IPS-18a (cell line): ENCODE measurements around the gene CARF.
"Not testable (repeated sequence)": the region's sequence is repeated elsewhere in the genome, so short reads cannot be mapped to it uniquely, and the experiment has no call there.

ENCODE experiments used
- H3K27ac ChIP-seq: one replicate; pipeline ENCODE4 v1.5.1; 2013; ENCODE audit warnings: low read length
- H3K27me3 ChIP-seq: one replicate; pipeline ENCODE4 v1.6.1; 2013; ENCODE audit warnings: mild to moderate bottlenecking, low read length; ENCODE audit not compliant: control insufficient read depth, insufficient read depth
- H3K36me3 ChIP-seq: one replicate; pipeline ENCODE4 v1.6.1; 2013; ENCODE audit warnings: low read depth, low read length; ENCODE audit not compliant: control insufficient read depth
- H3K4me1 ChIP-seq: one replicate; pipeline ENCODE4 v1.6.1; 2013; ENCODE audit warnings: low read depth, low read length; ENCODE audit not compliant: control insufficient read depth
- H3K4me3 ChIP-seq: one replicate; pipeline ENCODE4 v1.5.1; 2013; ENCODE audit warnings: low read length
- H3K9ac ChIP-seq: one replicate; pipeline ENCODE4 v1.6.1; 2013; ENCODE audit warnings: mild to moderate bottlenecking, low read length, moderate library complexity
- H3K9me3 ChIP-seq: one replicate; pipeline ENCODE4 v1.6.1; 2013; ENCODE audit warnings: low read depth, low read length; ENCODE audit not compliant: control insufficient read depth

Gene CARF

DNA sequence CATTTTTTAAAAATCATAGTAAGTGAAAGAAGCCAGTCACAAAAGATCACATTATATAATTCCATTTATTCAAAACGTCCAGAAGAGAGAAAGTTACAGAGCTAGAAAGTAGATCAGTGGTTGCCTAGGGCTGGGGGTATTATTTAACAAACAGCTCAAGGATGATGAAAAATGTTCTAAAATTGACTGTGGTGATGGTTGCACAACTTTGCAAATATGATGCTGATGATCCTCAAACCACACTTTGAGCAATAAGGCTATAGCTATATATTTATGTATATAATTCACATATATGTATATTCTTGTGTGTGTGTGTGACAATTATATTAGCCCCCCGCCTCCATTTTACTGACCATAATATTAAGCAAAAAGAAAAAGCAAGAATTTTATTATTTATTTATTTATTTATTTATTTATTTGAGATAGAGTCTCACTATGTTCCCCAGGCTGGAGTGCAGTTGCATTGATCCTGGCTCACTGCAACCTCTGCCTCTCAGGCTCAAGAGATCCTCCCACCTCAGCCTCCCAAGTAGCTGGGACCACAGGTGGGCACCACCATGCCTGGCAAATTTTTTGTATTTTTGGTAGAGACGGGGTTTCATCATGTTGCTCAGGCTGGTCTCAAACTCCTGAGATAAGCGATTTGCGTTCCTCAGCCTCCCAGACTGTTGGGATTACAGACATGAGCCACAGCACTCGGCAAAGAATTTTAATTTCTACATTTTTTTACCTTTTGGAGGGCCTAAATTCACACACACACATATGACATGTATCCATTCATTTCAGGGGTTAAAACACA, 2.5 kb upstream of the CARF start:
- Histone ChIP-seq H3K9me3 (no peaks in the 10 kb centered on the region), H3K27ac (no peak overlapping the region), H3K4me3 (peak overlapping the region; percentile 98), H3K27me3 (no peaks in the 10 kb centered on the region), H3K9ac (no peak overlapping the region), H3K4me1 (no peaks in the 10 kb centered on the region), H3K36me3 (peaks cover 18% of the 10 kb centered on the region)

DNA sequence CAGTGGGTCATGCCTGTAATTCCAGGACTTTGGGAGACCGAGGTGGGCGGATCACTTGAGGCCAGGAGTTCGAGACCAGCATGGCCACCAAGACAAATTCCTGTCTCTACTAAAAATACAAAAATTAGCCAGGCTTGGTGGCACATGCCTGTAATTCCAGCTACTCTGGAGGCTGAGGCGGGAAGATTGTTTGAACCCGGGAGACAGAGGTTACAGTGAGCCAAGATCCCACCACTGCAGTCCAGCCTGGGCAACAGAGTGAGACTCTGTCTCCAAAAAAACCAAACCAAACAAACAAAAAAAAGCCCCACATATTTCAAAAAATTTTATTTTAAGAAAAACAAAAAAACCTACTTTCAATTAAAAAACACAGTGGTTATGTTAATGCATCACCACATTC, 1.8 kb upstream of the CARF start:
- H3K9ac ChIP-seq, result peak overlapping the region; percentile 96
- H3K36me3 ChIP-seq, result peaks cover 18% of the 10 kb centered on the region
- H3K27me3 ChIP-seq, H3K4me1 ChIP-seq, H3K9me3 ChIP-seq, H3K27ac ChIP-seq: not testable (repeated sequence)
- H3K4me3 ChIP-seq, result peak overlapping the region; percentile 98

DNA sequence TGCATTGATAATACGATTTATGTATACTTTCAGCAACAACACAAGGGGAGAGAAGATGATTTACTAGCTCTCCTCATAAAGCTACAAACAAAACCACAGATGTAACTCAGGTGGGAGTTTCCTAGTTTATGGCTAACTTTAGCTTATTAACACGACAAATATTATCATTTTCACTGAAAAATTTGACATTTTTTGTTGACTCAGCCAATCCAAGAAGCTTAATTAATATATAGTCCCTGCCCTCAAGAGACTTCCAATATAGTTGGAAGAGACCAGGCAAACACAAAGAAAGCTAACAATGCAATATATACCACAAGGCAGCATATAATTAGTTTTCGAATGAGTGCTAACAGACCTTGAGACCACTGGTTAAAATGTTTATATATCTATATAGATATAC, 1.4 kb upstream of the CARF start:
- Histone ChIP-seq H3K9me3 (no peaks in the 10 kb centered on the region), H3K4me1 (no peaks in the 10 kb centered on the region), H3K27ac (no peak overlapping the region), H3K4me3 (peak overlapping the region; percentile 98), H3K36me3 (peaks cover 13% of the 10 kb centered on the region), H3K9ac (peak overlapping the region; percentile 96), H3K27me3 (no peaks in the 10 kb centered on the region)

DNA sequence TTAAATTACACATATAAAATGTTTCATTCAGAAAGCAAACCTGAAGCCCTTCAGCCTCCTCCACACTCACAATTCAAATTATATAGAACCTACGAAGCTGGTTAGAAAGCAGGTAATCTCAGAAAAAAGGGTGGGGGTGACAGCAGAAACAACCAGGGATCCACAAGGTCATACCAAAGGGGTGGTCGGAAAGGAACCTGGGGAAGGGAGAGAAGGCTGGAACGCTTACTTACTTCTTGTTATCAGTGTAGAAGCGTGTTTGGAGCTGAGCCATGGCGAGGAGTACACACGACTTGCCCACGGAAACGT, 918 bp upstream of the CARF start:
- Histone ChIP-seq H3K27ac (peak overlapping the region; percentile 98), H3K9me3 (no peaks in the 10 kb centered on the region), H3K4me1 (no peaks in the 10 kb centered on the region), H3K4me3 (peak overlapping the region; percentile 98), H3K27me3 (no peaks in the 10 kb centered on the region), H3K9ac (peak overlapping the region; percentile 96), H3K36me3 (peaks cover 10% of the 10 kb centered on the region)

DNA sequence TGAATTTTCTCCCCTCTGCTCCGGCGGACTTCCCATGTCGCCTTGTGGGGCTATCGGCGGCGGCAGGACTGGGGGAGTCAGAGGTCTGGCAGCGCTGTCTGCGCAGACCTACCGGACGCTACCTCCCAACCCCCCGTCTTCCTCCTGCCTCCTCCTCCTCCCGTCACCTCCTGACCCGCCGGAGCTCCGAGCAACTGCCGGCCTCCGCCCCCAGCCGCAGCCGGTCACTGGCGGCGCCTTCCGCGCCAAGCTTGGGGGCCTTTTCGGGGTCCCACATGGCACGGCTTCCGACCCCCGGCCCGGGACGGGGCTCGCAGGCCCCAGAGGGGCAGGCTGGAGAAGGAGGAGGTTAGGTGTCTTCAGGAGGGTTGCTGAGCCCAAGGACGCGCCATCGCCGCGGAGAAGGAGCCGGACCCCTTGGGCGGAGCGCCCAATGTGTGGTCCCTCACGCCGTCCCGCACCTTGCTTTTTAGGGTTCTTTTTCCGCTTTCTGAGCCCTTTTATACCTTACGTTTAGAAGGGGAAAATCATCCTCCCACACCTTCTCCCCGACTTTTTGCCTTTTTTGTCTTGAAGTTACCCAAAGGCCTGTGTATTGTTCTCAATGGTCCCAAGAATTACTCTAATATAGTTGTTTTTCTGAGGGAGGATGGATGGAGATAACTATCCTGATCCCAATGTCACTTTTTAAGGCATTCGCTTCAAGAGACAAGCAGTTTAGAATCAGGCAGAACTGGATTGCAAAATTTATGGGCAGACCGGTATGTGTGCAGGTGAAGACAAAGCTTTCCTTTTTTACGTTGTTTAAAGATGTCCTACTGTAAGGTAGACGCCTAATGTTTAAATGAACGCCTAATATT, 497 bp downstream of the CARF start:
- not testable (repeated sequence) for H3K4me1 ChIP-seq, H3K27me3 ChIP-seq, H3K27ac ChIP-seq, H3K36me3 ChIP-seq, H3K9me3 ChIP-seq
- H3K9ac ChIP-seq, result peak overlapping the region; percentile 96
- H3K4me3 ChIP-seq, result peak overlapping the region; percentile 98

DNA sequence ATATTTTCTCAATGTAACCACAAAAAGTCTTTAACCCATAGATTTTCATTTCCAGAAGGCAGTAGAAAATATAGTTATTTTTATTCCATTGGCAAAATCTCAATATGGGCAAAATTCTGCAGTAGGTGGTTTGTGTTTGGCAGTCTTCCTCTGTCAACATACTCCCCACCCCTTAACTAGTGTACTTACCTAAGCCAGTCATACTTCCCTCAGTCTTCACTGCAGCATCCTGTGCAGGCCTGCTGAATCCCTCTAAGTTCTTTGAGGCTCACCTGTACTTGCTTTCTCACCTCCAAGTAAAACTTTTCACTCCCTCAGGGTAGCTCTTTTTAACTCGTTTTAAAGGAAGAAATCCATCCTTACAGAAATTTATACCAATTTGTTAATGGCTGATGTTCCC, 6.8 kb downstream of the CARF start:
- H3K27me3 ChIP-seq, result no peaks in the 10 kb centered on the region
- no peaks in the 10 kb centered on the region for H3K9me3 ChIP-seq
- H3K9ac ChIP-seq, result no peak overlapping the region
- H3K27ac ChIP-seq, result no peak overlapping the region
- no peaks in the 10 kb centered on the region for H3K4me1 ChIP-seq
- no peaks in the 10 kb centered on the region for H3K36me3 ChIP-seq
- no peak overlapping the region for H3K4me3 ChIP-seq

DNA sequence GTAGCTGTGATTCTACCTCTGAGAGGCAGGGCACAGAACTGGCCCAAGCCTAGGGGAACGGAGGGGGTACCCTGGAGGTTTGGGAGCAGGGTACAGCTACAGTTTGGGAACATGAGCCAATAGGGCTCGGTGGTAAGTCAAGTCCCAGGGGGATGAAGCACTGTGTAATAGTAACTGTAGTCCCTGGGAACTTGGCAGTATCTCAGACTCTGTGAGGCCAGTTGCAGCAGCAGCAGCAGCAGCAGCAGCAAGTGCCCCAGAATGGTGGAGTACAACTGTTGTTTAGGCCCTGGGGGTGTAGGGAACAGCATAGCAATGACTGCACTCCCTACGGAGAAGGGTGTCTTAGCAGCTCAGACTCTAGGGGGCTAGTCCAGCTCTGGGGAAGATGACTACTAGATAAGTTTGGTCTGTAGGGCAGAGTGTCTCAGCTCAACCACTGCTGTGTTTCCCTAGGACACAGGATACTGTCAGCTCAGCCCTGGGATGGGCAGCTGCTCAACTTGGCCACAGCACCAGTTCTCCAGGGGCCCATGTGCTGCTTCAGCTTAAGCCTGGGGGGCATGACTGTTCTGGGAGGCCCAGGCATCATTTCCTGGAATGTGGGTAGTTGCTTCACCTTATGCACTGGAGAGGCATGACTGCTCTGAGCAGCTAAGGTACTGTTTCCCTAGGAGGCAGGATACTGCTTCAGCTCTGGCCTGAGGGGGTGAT, 20.5 kb downstream of the CARF start:
- no peaks in the 10 kb centered on the region for H3K27me3 ChIP-seq
- H3K4me1 ChIP-seq, result no peaks in the 10 kb centered on the region
- H3K27ac ChIP-seq, result no peak overlapping the region
- no peak overlapping the region for H3K9ac ChIP-seq
- no peaks in the 10 kb centered on the region for H3K36me3 ChIP-seq
- no peaks in the 10 kb centered on the region for H3K9me3 ChIP-seq
- no peak overlapping the region for H3K4me3 ChIP-seq

DNA sequence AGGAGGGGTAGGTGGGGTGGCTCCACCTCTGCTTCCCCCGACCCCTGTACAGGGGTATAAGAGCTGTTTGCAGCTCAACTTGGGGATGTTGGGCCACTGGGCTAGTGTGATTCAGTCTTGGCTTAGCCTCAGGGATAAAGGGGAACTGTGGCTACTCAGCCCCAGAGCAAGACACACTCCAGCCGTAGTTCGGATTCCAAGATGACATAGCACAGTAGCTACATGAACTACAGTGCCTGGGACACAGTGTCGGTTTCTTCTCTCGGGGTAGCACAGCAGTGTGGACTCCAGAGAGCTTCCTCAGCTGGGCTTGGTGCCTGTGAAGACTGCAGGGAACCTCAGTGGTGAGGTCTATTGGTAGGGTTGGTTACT, 21.1 kb downstream of the CARF start:
- no peak overlapping the region for H3K4me3 ChIP-seq
- no peak overlapping the region for H3K27ac ChIP-seq
- H3K9ac ChIP-seq, result no peak overlapping the region
- H3K27me3 ChIP-seq, result no peaks in the 10 kb centered on the region
- no peaks in the 10 kb centered on the region for H3K9me3 ChIP-seq
- no peaks in the 10 kb centered on the region for H3K36me3 ChIP-seq
- H3K4me1 ChIP-seq, result no peaks in the 10 kb centered on the region

DNA sequence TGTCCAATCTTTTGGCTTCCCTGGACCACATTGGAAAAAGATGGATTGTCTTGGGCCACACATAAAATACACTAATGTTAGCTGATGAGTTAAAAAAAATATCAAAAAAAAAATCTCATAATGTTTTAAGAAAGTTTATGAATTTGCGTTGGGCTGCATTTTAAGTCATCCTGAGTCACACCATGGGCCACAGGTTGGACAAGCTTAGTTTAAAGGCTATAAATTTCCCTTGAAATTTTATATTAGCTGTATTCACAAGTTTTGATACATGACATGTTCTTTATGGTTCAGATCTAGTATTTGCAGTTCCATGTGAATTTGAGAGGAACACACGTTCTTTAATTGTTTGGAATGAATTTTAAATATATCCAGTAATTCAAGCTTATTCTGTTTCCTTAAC, 21.9 kb downstream of the CARF start:
- Histone ChIP-seq H3K27me3 (no peaks in the 10 kb centered on the region), H3K36me3 (no peaks in the 10 kb centered on the region), H3K9me3 (no peaks in the 10 kb centered on the region), H3K27ac (no peak overlapping the region), H3K4me3 (no peak overlapping the region), H3K9ac (no peak overlapping the region), H3K4me1 (no peaks in the 10 kb centered on the region)

DNA sequence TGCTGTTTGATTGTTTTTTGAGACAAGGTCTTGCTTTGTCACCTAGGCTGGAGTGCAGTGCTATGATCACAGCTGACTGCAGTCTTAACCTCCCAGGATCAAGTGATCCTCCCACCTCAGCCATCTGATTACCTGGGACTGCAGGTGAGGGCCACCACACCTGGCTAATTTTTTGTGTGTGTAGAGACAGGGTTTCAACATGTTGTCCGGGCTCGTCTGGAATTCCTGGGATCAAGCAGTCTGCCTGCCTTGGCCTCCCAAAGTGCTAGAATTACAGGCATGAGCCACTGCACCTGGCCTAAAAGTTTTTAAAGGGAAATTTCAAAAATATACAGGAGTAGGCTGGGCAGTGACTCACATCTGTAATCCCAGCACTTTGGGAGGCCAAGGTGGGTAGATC, 22.4 kb downstream of the CARF start:
- H3K4me1 ChIP-seq, result no peaks in the 10 kb centered on the region
- no peak overlapping the region for H3K4me3 ChIP-seq
- H3K9me3 ChIP-seq, result no peaks in the 10 kb centered on the region
- no peaks in the 10 kb centered on the region for H3K27me3 ChIP-seq
- no peaks in the 10 kb centered on the region for H3K36me3 ChIP-seq
- H3K27ac ChIP-seq, result no peak overlapping the region
- H3K9ac ChIP-seq, result no peak overlapping the region

DNA sequence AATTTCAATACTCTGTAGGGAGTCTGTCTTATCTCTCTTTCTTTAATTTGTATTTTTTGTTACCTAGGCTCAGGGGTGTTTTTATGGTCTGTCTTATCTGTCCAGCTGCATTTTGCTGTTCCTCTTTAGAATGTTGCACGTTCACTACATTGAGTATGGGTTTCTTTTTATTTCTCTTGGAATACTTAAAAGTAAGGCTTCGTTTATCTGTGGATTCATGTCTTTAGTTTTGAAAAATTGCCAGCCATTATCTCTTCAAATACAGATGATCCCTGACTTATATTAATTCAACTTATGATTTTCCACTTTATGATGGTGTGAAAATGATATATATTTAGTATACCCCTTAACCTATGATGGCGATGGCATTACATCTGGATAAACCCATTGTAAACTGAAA, 26.9 kb downstream of the CARF start:
- Histone ChIP-seq H3K36me3 (no peaks in the 10 kb centered on the region), H3K9me3 (no peaks in the 10 kb centered on the region), H3K27me3 (no peaks in the 10 kb centered on the region), H3K4me1 (no peaks in the 10 kb centered on the region), H3K4me3 (no peak overlapping the region), H3K27ac (no peak overlapping the region), H3K9ac (no peak overlapping the region)
